ENCODE measurements around the gene RPEL1.
"Not testable (repeated sequence)": the region's sequence is repeated elsewhere in the genome, so short reads cannot be mapped to it uniquely, and the experiment has no call there.

GRCh38 chr10:103216362-103216761 lies 29.3 kb upstream of the RPEL1 start:
- TF ChIP-seq FOXA1 (IDR thresholded peaks at IDR 0.05); BHLHE40 (IDR thresholded peaks at IDR 0.05; ENCODE audit: borderline replicate concordance); SP1 (IDR thresholded peaks at IDR 0.05); FOXK2 (IDR thresholded peaks at IDR 0.05); LEF1 (IDR thresholded peaks at IDR 0.05; ENCODE audit: borderline replicate concordance); FOXM1 (IDR thresholded peaks at IDR 0.05; ENCODE audit: borderline replicate concordance); TARDBP (IDR thresholded peaks at IDR 0.05); L3MBTL2 (conservative IDR thresholded peaks at IDR 0.05); HDGF (IDR thresholded peaks at IDR 0.05; ENCODE audit: borderline replicate concordance); ARNT (IDR thresholded peaks at IDR 0.05); ELF4 (IDR thresholded peaks at IDR 0.05): not testable (repeated sequence)
